Smooth muscle cell (in vitro differentiated cells): Measurements from ENCODE around the gene PITPNC1. TPM values are rescaled to one million over a fixed set of nuclear protein-coding genes. Genes with fewer than 3 reads are reported as not detected.

Experiments used
- DNase-seq: peaks from one replicate; lab custom pipeline; 2025; ENCODE audit not compliant: unreplicated experiment; lab: John Stamatoyannopoulos, UW
- H2AFZ ChIP-seq: fragments of 200-600 bp; sonication (generic); 2 replicates; pipeline ENCODE4 v1.6.0; 2016; ENCODE audit warnings: antibody characterized with exemption, low read depth, mild to moderate bottlenecking
- H3F3A ChIP-seq: fragments of 200-600 bp; sonication (generic); 2 replicates; pipeline ENCODE4 v1.6.0; 2017; ENCODE audit warnings: antibody characterized with exemption, low read depth
- H3K27ac ChIP-seq: fragments of 200-600 bp; sonication (generic); 2 replicates; pipeline ENCODE4 v1.5.1; 2016; ENCODE audit warnings: low read depth, mild to moderate bottlenecking
- H3K27me3 ChIP-seq: fragments of 200-600 bp; sonication (generic); 2 replicates; pipeline ENCODE4 v1.6.1; 2016; ENCODE audit warnings: low read depth, mild to moderate bottlenecking
- H3K36me3 ChIP-seq: fragments of 200-600 bp; sonication (generic); 2 replicates; pipeline ENCODE4 v1.5.1; 2016; ENCODE audit warnings: low read depth
- H3K4me1 ChIP-seq: fragments of 200-600 bp; sonication (generic); 2 replicates; pipeline ENCODE4 v1.5.1; 2016; ENCODE audit warnings: low read depth
- H3K4me2 ChIP-seq: fragments of 200-600 bp; sonication (generic); 2 replicates; pipeline ENCODE4 v1.6.0; 2016; ENCODE audit warnings: mild to moderate bottlenecking
- H3K4me3 ChIP-seq: fragments of 200-600 bp; sonication (generic); 2 replicates; pipeline ENCODE4 v1.5.1; 2016; ENCODE audit warnings: mild to moderate bottlenecking
- H3K79me2 ChIP-seq: fragments of 200-600 bp; sonication (generic); 2 replicates; pipeline ENCODE4 v1.6.0; 2016; ENCODE audit warnings: low read depth, mild to moderate bottlenecking
- H3K9ac ChIP-seq: fragments of 200-600 bp; sonication (generic); 2 replicates; pipeline ENCODE4 v1.6.0; 2016; ENCODE audit warnings: low read depth
- H3K9me3 ChIP-seq: fragments of 200-600 bp; sonication (generic); replicated peaks from 2 replicates; pipeline ENCODE4 v1.5.1; 2016; ENCODE audit warnings: low read depth
- H4K20me1 ChIP-seq: fragments of 200-600 bp; sonication (generic); 2 replicates; pipeline ENCODE4 v1.6.0; 2016; ENCODE audit warnings: low read depth
- WGBS: methylation state at CpG from one replicate; pipeline ENCODE4 v1.1.7; 2016; ENCODE audit warnings: low lambda C conversion rate; 5-methylcytosine and 5-hydroxymethylcytosine counted together
- polyA plus RNA-seq: library from polyadenylated mRNA; unstranded; fragments of >200 nt; fragmentation: Nextera tagmentation; extraction: Ambion mirVana; gene quantifications from 2 replicates; pipeline ENCODE4 v1.2.1, GENCODE V29; 2016
- total RNA-seq: library from RNA; depleted of rRNA; stranded (reverse); fragments of >200 nt; gene quantifications from 2 replicates; pipeline ENCODE4 v1.2.3, GENCODE V29; 2014
- TF ChIP-seq, protein P1 (sequence below): fragments of 200-600 bp; sonication (generic); IDR thresholded peaks from 2 replicates; pipeline ENCODE4 v1.5.1; 2017; ENCODE audit warnings: borderline replicate concordance, mild to moderate bottlenecking, antibody characterized with exemption; ENCODE audit not compliant: insufficient read depth, poor library complexity, severe bottlenecking

The PITPNC1 gene
- total and polyA plus RNA-seq, 2 experiments from 2014 or later = 9.6 to 12.5 TPM

GRCh38 chr17:67548693-67549092, 171.6 kb downstream of the PITPNC1 start:
- H4K20me1 ChIP-seq = no peaks in the 10 kb centered on the region
- no peak for DNase-seq
- no peak overlapping the region for H2AFZ ChIP-seq
- TF ChIP-seq, protein P1, sequence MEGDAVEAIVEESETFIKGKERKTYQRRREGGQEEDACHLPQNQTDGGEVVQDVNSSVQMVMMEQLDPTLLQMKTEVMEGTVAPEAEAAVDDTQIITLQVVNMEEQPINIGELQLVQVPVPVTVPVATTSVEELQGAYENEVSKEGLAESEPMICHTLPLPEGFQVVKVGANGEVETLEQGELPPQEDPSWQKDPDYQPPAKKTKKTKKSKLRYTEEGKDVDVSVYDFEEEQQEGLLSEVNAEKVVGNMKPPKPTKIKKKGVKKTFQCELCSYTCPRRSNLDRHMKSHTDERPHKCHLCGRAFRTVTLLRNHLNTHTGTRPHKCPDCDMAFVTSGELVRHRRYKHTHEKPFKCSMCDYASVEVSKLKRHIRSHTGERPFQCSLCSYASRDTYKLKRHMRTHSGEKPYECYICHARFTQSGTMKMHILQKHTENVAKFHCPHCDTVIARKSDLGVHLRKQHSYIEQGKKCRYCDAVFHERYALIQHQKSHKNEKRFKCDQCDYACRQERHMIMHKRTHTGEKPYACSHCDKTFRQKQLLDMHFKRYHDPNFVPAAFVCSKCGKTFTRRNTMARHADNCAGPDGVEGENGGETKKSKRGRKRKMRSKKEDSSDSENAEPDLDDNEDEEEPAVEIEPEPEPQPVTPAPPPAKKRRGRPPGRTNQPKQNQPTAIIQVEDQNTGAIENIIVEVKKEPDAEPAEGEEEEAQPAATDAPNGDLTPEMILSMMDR = no peak
- no peak overlapping the region for H3K27ac ChIP-seq
- no peaks in the 10 kb centered on the region for H3K27me3 ChIP-seq
- H3K4me3 ChIP-seq = no peak overlapping the region
- H3K9me3 ChIP-seq = no peaks in the 10 kb centered on the region
- peaks cover 3% of the 10 kb centered on the region for H3F3A ChIP-seq
- H3K36me3 ChIP-seq = no peaks in the 10 kb centered on the region
- peaks cover 4% of the 10 kb centered on the region for H3K4me1 ChIP-seq
- no peak overlapping the region for H3K4me2 ChIP-seq
- WGBS = 91% methylated on average over 3 of the region's 3 CpGs
- no peak overlapping the region for H3K9ac ChIP-seq
- H3K79me2 ChIP-seq = no peaks in the 10 kb centered on the region

- H3K4me3 ChIP-seq = no peak overlapping the region
- peaks cover 4% of the 10 kb centered on the region for H3K4me1 ChIP-seq
- H3F3A ChIP-seq = peaks cover 3% of the 10 kb centered on the region
- H3K27me3 ChIP-seq = no peaks in the 10 kb centered on the region
- no peaks in the 10 kb centered on the region for H3K79me2 ChIP-seq
- H3K9me3 ChIP-seq = no peaks in the 10 kb centered on the region
- WGBS = 75% methylated on average over 9 of the region's 9 CpGs
- H3K36me3 ChIP-seq = no peaks in the 10 kb centered on the region
- H3K9ac ChIP-seq = no peak overlapping the region
- H3K4me2 ChIP-seq = no peak overlapping the region
- H4K20me1 ChIP-seq = no peaks in the 10 kb centered on the region
- DNase-seq = no peak
- TF ChIP-seq, protein P1 = no peak
- no peak overlapping the region for H3K27ac ChIP-seq
- H2AFZ ChIP-seq = no peak overlapping the region
Measured at GRCh38 chr17:67549820-67550219, 172.7 kb downstream of the PITPNC1 start.

GRCh38 chr17:67554634-67555033, 177.6 kb downstream of the PITPNC1 start:
- H3K4me1 ChIP-seq = peaks cover 7% of the 10 kb centered on the region
- no peaks in the 10 kb centered on the region for H4K20me1 ChIP-seq
- peaks cover 7% of the 10 kb centered on the region for H3F3A ChIP-seq
- H3K27ac ChIP-seq = no peak overlapping the region
- H3K9me3 ChIP-seq = no peaks in the 10 kb centered on the region
- H3K4me3 ChIP-seq = no peak overlapping the region
- no peak for DNase-seq
- H3K79me2 ChIP-seq = no peaks in the 10 kb centered on the region
- no peak overlapping the region for H3K4me2 ChIP-seq
- no peaks in the 10 kb centered on the region for H3K36me3 ChIP-seq
- no peak overlapping the region for H3K9ac ChIP-seq
- H3K27me3 ChIP-seq = no peaks in the 10 kb centered on the region
- WGBS = 98% methylated on average over 6 of the region's 6 CpGs
- TF ChIP-seq, protein P1 = no peak
- H2AFZ ChIP-seq = no peak overlapping the region

DNA sequence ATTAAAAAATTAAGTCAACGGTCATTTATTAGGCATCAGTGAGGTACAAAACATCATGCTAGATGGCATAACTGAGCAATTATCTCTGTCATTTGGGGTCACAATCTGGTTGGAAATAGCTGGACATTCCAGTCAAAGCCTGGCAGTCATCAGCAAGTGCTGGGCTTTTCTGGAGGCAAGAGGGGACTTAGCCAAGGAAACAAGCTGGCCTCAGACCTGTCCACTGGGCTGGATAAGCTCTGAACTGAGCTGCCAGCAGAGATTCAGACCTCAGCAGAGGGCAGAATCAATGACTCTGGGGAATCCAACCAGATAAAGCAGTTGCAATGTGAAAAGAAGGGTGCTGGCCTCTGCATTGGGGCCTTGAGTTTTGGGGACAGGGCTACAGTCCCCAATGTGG, 178.8 kb downstream of the PITPNC1 start:
- 92% methylated on average over 1 of the region's 1 CpG for WGBS
- no peak overlapping the region for H3K4me2 ChIP-seq
- no peak overlapping the region for H3K27ac ChIP-seq
- DNase-seq = no peak
- no peaks in the 10 kb centered on the region for H3K36me3 ChIP-seq
- no peak overlapping the region for H3K4me3 ChIP-seq
- no peaks in the 10 kb centered on the region for H3K9me3 ChIP-seq
- no peak overlapping the region for H2AFZ ChIP-seq
- H3K27me3 ChIP-seq = no peaks in the 10 kb centered on the region
- peaks cover 7% of the 10 kb centered on the region for H3K4me1 ChIP-seq
- H4K20me1 ChIP-seq = no peaks in the 10 kb centered on the region
- TF ChIP-seq, protein P1 = no peak
- no peak overlapping the region for H3K9ac ChIP-seq
- H3K79me2 ChIP-seq = no peaks in the 10 kb centered on the region
- H3F3A ChIP-seq = peaks cover 7% of the 10 kb centered on the region
